Middle frontal gyrus (tissue), 1 donor: Measurements from ENCODE around the gene PRRC2B.

Experiments
- DNase-seq: peaks from one replicate; pipeline ENCODE4 v3.0.0-alpha.2; 2015; ENCODE audit warnings: low spot score; ENCODE audit errors: extremely low spot score

PRRC2B gene

DNA sequence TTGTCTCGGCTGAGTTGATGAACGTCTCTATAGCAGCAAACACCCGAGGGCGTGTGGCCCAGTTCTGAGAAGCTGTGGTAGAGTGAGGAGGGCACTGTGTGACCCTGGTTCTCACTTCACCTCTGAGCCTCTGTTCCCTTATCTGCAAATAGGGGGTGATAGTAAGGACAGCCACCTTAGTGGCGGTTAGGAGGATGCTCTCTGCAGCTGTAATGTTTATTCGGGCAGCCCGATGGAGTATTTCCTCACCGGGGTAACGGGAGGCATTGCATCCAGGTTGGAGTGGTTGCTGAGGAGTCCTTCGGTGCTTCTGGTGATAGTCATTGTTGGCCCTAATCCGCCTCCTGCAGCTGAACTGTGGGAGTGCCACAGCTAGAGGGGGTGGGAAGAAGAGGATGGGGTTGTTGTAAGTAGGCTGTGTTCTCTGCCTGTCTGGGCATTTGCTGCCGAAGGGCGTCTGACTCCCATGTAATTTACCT, 13.9 kb downstream of the PRRC2B start:
- DNase-seq, result no peak

DNA sequence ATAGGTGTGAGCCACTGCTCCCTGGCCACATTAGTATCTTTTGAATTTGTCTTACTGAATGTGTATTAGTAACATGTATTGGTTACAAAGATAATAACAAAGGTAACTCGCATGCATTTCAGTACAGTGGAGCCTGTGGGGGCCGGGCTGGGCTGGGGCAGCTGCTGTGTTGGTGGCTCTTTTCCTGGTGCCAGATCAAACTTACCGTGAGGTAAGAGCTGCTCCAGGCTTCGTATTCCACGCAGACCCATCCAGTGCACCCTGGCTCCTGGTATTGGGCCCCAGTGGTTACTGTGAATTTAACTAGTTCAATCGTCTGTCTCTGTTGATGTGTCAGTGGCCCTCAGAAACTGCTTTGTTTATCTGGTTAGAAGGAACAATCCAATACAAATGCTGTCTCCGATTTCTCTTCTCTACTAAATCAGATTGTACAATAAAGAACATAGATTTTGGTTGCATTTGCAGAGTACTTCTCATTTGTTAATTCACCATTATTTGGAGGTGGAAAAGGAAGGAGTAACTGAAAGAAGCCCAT, 15.6 kb downstream of the PRRC2B start:
- DNase-seq, result no peak

DNA sequence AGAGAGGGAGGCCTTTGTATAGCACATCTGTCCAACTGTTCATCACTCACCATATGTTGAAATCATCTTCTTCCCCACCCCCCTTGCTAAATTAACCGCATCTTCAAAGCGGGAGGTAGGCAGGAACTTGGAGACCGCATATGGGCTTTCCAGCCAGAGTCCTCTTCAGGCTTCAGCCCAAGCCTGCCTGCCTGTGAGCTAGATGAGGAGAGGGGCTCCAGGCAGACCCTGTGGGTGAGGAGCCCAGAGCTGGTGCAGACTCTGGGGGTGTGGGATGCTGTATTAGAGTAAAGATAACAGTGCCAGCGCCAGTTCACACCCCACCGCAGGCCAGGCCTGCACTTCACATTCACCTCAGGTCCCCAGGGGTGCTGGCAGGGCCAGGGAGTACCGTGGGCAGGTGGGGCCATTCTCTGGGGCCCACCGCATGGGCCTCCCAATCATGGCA, 16.2 kb downstream of the PRRC2B start:
- no peak for DNase-seq

DNA sequence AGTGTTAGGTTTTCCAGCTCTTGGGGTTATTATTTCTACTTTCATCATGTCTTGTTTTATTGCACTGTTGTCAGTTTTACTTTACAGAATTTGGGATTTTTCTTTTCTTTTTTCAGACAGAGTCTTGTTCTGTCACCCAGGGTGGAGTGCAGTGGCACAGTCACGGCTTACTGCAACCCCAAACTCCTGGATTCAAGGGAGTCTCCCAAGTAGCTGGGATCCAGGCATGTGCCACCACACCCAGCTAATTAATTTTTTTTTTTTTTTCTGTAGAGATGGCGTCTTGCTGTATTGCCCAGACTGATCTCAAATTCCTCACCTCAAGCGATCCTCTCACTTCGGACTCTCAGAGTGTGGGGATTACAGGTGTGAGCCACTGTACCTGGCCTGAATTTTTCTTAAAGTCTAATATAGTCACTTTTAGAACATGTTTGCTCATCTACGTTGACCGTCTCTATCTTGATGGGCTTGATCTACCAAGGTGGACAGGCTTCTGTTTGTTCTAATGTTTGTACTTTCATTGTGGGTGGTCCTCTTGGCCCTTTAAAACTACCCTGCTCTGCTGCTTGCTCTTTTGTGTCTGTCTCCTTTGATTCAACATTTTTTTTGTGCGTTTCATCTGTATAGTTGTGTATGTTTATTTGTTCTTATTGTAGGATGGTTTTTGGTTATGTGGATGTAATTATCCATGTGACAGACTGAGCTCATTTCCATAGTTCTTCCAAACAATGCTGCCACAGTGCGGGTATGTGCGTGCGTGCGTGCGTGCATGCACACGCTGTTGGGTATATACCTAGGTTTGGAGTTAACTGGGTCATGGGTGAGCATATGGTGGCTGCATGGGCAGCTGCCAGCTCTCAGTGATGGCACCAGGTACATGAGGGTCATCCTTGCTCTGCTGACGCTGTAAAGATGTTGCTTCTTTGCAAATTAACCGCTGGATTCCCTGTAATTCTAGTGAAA, 18.1 kb downstream of the PRRC2B start:
- DNase-seq, result no peak

DNA sequence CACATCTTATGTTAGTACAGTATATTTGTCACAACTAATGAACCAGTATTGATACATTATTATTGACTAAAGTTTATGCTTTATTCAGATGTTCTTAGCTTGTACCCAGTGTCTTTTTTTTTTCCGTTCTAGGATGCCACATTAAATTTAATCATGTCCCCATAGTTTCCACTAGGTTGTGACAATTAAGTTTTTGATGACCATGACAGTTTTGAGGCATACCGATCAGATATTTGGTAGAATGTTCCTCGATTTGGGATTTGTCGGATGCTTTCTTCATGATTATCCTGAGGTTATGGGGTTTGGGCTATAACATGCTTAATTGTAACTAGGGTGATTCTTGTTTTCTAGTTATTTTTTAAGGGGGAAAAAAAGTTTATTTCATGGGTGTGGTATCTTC, 22.6 kb downstream of the PRRC2B start:
- DNase-seq, result no peak

DNA sequence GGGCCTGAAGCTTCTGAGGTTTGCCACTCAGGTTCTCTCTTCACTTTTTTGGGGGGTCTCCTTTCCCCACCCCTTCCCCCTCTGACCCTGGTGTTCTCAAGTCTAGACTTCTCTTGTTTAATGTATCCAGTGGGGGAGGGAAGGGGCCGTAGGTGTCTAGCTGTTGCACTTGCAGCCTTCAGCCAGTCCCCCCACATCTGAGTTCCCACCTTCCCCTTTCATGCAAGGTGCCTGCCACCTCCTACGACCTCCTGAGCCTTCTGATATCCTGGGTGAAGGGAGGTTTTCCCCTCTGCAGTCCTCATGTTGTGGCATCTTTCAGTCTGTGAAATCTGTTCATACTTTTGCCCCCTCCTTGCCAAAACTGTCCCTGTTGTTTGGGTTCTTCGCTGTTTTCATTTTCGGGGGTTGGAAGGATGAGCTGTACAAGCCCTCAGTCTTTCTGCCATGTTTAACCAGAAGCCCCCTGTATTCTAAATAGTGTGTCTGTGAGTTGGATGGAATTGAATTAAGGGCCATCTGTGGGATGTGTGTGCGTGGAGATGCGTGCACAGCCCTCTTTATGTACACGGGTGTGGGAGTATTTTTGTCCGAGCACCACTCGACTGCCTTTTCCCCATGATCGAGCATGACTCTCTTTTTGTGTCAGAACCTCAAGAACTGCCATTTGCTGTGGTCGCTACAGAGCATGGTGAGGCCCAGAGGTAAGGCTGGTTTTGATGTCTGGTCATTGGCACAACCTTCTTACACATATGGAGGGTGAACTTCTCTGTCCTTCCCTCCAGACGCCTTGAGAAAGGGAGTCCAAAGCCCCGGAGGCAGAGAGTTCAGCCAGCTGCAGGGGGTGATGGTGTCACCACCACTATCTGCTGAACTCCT, 23.6 kb downstream of the PRRC2B start:
- DNase-seq, result no peak

DNA sequence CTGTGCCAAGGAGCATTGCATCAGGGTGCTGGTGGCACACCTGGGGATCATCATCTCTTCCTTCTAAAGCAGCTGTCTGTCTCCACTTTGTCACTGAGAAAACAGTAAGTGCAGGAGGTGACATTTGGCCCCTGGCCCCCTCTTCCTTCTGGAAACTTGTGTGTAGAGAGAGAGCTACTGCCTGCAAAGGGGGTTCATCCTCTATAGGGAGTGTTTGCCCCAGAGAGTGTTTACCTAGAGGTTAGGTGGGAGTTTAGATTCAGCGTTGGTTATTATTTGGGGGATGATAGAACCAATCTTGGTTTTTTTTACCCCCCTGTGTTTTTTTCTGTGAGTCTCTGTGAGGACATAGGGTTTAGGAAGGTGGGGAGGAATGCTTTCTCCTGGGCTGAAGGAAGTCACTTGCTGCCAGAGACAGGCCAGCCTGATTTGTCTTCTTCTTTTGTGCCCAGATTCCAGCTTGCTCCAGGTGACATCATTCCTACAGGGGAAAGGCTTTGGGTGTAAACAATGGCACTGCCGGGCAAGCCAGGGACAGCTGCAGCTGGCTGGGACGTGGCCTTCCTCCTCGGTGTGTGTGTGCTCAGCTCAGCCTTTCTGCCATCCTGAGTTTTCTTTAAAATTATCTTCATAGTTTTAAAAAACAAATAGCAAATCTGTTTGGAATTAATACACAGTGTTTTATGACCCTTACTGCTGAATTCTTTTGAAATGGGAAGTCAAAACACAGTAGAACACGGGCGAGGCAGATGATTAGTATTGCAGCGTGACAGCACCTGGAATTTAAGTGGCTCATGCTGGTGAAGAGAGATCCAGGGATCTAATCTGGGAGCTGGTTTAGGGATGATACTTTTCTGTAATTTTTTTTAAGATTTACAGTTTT, 24.5 kb downstream of the PRRC2B start:
- no peak for DNase-seq

DNA sequence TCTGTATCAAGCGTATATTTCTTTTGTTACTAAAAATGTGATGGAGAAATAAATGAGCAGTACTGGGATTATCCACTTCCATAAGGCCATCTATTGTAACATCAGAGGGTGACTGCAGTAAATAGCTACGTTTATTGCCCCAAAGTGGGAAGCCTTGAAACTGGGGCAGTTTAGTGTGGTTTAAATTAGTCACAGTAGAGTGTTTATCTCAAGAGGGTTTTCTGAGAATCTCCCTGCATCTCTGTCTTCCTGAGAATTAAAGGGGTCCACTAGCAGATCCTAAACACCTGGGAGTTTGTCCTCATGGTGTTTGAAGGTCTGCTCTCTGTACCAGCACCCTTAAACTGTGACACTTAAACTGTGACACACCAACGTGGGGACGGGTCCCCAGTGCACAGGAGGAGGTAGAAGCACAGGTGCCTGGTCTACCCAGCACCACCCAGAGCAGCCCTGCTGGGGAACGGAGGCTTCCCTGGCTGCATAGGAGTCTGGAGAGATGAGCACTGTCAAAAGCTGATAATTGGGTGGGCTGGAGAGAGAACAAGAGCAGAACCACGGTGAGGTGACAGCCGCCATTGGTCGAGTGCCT, 25.2 kb downstream of the PRRC2B start:
- DNase-seq, result no peak

DNA sequence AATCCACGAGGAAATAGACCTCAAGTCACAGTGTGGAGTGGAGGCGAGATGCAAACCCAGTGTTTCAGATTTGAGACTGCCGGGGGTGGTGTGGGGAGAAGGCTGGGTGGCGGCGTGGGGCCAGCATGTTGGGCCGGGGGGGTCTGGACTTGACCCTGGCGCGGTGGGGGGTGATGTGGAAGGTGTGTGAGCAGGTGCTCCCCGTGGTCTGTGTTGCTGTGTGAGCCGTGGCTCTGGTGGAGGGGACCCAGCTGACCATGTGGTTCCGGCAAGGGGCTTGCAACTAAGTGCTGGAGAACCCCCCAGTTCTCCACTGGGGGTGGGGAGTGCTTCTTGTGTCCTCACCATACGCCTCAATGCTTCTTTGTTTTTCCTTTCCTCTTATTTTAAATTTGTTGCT, 25.8 kb downstream of the PRRC2B start:
- no peak for DNase-seq

DNA sequence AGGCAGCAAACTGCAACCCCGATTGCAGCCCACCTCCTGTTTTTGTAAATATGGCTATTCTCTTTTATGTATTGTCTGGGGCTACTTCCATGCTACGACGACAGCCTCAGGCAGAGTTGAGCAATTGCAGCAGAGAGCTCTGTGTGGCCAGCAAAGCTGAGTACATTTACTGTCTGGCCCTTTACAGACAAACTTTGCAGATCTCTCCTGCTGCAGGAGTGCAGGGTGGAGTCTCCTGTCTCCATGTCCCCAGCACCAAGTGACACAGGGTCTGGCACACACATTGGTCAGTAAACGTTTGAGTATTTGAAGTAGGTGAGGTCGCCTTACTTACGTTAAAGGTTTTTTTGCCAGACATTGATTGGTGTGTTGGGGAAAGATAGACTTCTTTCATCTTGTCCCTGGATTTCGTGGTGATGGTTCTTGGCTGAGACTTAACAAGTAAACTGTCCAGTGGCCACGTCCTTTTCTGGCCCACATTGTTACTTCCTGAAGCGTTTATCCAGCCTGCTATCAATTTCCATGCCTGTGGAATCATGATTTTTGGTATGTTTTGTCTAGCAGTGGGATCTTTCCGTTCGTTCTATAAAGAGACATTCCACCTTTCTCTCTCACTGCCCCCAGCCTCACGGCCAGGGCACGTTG, 27.2 kb downstream of the PRRC2B start:
- no peak for DNase-seq

DNA sequence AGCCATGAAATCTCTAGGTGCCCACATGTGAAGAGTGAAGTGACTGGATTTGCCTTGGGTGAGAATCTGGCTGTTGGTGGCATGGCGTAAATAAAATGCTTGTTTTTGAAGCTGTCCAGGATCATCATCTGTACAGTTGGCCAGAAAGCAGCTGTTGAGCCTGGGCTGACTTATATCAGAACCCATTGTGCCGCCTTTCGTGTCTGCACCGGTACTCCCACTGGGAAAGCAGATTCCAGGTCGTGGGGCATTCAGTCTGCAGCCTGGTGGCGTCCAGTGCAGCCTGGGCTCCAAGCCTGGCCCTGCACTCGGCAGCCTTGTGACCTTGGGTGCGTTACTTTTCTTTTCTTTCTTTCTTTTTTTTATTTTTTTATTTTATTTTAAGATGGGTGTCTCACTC, 27.8 kb downstream of the PRRC2B start:
- no peak for DNase-seq

DNA sequence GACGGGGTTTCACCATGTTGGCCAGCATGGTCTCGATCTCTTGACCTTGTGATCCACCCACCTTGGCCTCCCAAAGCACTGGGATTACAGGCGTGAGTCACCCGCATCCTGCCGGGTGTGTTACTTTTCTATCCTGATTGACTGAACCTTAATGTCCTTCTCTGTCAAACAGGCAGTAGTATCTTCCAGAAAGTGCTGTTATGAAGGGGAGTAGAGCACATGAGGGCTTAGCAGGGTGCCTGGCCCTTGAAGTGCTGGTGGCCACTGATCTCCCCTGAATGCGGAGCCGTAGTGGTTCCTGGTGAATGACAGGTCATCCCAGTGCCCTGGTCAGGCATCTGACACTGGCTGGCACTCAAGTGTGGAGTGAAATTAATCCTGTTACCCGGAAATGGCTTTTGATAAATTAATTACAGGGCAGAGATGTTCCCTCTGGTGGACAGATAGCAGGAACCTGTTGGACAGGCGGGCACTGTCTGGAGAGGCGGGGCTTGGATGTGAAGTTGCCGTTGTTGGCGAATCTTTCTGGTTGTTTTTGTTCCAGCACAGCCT, 28.4 kb downstream of the PRRC2B start:
- no peak for DNase-seq

DNA sequence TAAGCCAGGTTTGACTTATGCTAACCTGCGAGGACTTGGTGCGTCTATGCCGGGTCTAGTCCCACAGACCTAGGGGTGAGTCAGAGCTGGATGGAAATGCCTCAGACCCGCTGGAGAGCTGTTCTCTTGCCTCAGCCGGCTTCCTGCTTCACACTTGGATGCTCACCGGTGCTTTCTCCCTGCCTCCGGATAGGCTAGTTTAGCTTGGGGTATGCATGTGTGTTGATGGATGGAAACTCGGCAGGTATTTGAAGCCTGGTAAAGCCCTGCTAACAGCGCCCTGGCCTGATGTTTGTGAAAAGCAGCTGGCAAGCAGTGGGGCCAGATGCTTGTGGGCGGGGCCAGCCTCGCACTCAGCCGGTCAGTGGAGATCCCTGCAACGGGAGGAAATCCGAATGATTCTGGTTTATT, 29.3 kb downstream of the PRRC2B start:
- peak; percentile 27 for DNase-seq

DNA sequence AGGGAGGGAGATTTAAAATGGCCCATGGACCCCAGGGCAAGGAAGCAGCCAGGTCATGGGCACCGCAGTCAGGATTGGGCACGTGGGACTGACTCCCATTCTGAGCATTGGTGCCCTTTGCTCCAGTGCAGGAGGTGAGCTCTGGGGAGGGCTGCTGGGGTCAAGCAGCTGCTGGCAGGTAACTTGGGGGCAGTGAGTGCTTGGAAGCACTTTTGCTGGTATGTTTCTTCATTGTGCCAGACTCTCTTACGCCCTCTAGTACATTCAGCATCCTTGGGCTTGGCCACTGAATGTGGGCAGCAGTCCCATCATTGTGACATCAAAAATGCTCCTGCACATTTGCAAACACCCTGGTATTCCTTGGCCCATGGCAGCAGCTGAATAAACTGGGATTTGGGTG, 32.7 kb downstream of the PRRC2B start:
- DNase-seq, result no peak

DNA sequence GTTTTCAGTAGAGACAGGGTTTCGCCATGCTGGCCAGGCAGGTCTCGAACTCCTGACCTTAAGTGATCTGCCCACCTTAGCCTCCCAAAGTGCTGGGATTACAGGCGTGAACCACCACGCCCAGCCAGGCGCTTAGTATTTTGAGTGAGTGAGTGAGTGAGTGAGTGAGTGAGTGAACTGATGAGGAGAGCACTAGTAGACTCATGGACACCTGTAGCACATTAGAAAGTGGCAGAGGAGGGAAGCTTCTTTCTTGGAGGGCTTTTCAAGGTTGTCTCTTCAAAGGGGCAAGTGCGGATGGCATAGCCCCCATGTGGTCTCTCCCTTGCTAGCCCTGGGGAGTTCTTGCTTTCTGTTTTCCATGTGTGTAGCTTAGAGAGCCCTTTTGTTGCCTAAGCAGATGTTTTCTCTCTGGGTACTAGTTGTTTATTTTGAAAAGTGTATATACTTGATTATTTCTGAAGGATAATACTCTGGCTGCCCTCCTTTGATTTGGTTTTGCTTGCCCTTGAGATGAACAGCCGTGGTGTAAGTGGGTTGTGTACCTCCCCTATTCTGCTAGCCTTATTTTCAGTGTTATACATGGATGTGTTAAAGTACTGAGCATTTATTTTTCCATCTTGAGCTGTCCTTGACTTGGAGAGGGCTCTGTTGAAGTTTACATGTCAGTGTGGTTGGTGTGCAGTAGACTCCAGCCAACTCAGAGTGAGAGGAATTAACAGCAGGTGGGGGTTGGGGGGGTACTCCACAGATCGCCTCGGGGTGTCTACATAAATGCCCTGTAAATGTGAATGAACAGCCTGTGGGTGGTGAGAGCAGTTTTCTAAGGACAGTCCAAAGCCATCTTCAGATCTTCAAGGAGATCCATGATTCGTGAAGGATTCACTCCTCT, 35.5 kb downstream of the PRRC2B start:
- no peak for DNase-seq

DNA sequence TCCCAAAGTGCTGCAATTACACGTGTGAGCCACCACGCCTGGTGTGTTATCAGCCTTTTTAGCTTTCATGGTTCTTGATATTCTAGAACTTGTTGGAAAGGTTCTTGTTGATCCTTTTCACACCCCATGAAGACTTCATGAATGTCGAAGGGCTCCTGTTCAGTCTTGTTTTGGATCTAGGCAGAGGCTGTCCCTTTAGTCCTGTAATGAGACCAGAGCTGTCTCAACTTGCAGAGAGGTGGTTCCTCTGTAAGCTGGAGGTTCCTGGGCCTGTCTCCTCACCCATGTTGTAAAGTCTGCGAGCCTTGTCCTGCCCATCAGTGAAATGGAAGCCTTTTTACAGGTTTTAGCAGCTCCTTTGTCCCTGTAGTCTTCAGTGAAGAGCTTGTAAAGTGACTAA, 38.2 kb downstream of the PRRC2B start:
- DNase-seq, result no peak

DNA sequence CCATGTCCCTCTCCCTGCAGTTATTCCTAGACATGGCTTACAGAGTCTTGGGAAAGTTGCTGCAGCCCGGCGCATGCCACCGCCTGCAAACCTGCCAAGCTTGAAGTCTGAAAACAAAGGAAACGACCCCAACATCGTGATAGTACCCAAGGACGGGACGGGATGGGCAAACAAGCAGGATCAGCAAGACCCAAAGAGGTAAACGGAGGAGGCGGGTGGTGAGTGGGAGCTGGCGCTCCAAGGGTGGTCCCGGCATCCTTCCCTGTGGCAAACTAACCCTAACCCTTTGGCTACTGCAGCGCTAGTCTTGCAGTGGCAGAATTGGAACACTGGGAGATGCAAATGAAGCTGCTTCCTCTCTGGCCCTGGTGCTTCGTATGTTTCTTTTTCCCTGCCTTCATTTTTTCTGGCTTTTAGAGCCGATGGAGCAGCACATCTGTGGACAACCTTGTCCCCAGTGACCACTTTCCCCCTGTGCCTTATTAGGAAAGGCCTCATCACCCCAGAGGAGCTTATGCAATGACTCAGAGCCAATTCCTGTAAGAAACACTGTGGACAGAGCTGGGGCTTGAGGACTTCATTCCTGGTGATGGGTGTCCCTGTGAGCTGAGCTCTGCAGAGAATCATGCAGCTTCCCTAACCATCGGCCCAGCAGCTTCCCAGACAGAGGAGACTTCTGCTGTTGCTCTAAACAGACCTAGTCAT, 38.9 kb downstream of the PRRC2B start:
- no peak for DNase-seq

DNA sequence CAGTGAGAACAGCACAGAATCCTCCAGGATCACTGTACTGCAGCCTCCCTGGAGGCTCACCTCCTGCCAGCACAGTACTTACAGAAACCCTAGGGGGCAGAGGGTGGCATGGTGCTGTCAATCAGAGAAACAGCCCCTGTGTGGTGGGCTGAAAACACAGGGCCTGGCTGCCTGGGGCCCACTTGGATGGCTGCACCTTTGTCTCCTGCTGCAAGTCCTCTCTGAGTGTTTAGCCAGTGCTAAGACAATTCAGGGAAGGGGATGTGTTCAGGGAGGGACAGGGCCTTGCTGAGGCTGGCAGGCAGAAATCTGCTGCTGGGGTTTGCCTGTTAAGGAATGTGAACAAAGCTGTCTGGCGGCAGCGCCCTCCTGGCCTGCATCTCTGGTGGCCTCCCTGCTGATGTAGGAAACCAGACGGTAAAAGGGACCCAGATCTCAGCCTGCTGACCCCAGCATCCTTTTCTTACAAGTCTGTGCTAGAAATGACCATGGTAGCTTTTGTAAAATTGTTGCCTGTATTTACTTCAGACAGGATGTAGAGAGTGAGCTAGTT, 39.5 kb downstream of the PRRC2B start:
- DNase-seq, result no peak
